HG03196 (cell line): ENCODE measurements around the gene PIBF1.
"Not testable (repeated sequence)": the region's sequence is repeated elsewhere in the genome, so short reads cannot be mapped to it uniquely, and the experiment has no call there.

Experiments used
- ATAC-seq: cut with Tn5 transposase; IDR thresholded peaks from one replicate; pipeline ENCODE4 v1.9.1; 2021; ENCODE audit not compliant: unreplicated experiment

Gene PIBF1

DNA sequence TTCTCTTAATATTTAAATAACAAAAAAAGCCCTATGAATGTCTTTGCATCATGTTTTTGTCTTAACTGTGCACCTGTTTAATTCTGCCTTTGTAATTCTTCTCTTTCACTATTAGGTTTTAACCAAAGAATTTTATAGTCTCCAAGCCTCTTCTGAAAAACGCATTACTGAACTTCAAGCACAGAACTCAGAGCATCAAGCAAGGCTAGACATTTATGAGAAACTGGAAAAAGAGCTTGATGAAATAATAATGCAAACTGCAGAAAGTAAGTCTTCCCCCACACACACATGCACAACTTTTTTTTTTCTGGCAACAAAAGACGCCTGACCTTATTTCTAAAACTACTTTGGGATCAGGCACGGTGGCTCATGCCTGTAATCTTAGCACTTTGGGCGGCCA, 126.5 kb downstream of the PIBF1 start:
- no peak for ATAC-seq

DNA sequence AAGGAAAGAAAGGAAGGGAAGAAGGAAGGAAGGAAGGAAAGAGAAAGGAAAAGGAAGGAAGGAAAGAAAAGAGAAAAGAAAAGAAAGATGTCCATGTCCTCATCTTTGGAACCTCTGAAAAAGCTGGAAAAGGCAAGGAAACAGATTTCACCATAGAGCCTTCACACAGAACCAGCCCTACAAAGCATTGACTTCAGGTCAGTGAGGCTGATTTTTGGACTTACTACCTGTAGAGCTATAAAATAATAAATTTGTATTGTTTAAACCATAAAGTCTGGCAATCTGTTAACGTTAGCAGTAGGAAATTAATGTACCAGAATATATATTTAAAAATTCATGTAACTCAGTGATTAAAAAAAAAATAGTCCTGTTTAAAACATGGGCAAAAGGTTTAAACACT, 130.0 kb downstream of the PIBF1 start:
- ATAC-seq = no peak

DNA sequence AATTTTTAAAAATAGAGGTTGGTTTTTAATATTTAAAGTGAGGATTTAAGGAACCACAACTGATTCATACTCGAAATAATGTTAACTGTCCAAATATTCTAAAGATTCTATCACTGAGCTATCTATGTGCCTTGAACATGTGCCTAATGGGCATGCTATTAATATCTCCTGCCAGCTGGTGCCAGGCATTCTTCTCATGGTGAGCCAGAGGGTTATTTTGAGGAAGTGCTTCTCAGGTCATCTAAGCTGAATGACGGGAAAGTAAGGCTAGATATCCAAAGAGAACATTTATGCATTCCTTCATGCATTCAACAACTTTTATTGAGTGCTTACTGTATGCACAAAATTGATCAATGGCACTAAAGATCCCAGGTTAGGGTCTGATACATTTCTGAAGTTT, 138.2 kb downstream of the PIBF1 start:
- no peak for ATAC-seq

DNA sequence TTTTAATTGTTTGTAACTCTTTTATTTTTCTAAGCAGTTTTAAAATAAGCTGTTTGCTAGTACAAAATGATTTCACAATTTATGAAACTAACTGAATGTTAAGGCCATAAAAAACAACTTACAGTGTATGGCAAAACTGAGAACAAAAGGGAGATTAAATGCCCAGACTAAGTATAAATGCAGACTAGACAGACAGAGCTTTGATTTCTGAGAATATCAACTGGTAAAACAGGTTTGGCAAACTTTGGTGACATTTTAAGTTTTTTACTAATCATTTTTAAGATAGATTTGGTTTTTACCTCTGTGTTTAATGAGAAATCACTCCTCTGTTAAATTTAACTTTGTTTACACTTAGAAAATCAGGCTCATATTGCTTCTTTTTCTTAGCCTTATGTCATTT, 149.4 kb downstream of the PIBF1 start:
- no peak for ATAC-seq

DNA sequence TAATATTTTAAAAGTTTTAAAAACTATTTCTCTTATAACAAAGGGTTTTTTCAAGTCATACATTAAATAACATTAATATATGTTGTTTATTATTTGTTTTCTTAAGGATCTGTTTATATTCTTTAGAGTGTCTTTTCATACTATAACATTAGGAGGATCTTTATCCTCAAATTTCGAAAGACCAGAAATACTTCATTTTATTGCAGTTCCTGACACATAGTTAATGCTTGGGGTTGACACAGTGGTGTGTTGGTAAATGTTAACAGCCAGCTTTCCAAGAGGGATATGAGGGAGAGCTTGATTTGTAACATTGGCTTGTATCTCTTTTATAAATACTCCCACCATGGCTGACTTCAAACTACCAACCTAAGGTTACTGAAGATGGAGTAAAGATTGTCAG, 150.3 kb downstream of the PIBF1 start:
- no peak for ATAC-seq

DNA sequence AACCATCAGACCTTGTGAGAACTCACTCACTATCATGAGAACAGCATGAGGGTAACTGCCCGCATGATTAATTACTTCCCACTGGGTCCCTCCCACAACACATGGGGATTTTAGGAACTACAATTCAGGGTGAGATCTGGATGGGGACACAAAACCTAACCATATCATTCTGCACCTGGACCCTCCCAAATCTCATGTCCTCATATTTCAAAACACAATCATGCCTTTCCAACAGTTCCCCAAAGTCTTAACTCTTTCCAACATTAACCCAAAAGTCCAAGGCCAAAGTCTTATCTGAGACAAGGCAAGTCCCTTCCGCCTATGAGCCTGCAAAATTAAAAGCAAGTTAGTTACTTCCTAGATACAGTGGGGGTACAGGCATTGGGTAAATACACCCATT, 164.3 kb downstream of the PIBF1 start:
- not testable (repeated sequence) for ATAC-seq

DNA sequence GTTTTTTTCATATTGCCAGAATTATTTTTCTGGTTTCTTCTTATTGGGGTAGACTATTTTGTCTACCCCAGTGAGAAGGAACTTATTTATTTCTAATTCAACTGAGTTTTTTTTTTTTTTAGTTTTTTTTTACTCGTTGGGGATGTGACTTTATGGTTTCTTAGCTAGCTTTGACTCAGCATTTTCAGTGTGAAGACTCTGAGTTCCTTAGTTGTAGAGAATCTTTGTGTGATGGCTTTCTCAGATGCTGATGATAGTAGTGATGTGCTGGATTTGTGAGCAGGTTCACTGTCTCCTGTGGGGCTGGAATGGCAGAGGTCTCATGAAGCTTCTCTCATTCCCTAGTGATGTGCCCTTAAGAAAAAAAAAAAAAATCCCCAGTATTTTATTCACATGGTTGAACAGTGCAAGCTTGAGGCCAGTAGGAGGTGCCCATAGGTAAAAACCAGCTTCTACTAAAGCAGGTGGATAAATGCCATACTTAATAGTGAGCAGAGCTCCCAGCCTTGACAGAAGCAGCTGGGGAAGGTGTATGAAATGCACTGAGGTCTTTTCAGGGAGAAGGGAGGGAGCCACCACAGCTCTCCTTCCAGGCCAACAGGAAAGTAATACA, 170.7 kb downstream of the PIBF1 start:
- no peak for ATAC-seq

DNA sequence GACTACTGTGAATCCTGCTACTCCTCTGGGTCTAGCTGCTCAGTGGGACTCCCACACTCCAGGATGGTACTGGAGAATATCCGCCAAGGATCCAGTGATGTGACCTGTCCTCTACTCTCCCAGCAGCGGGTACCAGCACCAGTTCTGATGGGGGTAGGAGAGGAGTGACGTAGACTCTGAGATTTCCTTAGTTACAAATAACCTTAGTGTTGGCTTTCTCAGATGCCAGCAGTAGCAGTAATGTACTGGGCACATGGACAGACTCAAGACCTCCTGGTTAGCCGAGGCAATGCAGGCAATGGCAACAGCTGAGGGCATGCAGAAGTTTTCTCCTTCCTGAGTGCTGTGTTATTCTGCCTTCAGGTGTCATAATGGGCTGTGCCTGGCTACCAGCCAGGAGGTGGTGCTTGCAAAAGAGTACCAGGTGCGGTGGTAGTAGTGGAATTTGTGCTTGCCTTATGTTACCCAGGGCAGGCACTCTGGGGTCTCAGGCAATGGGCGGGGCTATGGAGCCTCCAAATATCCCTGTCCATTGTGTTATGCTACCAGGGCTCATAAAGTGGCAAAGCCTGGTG, 171.5 kb downstream of the PIBF1 start:
- no peak for ATAC-seq

DNA sequence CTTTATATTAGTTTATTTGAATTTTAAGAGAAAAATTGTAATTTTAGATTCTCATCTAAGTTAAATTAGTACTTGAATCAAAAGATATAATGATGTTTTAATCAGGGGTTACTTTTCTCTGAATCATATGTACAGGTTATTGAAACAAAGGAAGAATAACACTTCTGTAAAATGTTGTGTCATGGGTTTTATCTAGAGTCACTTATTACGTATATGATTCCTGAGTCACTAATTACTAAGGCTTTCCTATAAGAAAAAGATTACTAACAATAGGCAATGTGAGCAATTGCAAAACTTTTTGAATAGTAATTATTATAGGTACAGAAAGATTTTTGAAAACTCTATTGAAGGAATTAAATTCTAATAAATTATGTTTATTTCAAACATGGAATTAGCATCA, 177.7 kb downstream of the PIBF1 start:
- ATAC-seq = no peak

DNA sequence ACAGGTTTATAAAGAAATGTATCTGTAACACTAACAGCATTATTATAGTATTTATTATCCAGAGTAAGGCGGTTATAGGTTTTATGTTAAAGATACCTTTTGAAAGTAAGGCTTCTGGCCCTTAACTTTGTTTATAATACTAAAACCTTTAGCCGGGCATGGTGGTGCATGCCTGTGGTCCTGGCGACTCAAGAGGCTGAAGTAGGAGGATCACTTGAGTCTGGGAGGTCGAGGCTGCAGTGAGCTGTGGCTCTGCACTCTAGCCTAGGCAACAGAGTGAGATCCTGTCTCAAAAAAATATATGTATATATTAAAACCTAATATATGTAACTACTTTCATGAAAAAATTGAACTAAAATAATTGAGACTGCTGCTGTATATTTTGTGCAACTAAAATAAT, 178.2 kb downstream of the PIBF1 start:
- no peak for ATAC-seq

DNA sequence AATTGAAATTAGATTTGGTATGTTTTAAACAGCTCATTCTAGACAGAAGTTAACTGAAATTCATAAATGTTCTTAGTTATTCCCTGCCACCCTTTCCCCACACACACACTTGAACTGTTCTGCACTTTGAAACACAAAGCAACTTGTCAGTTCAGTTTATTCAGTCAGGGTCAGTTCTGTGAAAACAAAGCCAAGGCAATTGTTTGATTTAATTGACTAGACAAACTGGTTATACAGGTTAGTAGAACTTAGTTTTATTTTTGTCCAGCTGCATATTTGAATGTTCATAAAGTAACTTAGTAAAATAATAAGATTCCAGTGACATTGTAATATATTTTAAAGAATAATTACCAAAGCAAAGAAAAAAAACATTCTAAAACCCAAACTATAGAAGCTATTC, 178.6 kb downstream of the PIBF1 start:
- ATAC-seq = no peak

DNA sequence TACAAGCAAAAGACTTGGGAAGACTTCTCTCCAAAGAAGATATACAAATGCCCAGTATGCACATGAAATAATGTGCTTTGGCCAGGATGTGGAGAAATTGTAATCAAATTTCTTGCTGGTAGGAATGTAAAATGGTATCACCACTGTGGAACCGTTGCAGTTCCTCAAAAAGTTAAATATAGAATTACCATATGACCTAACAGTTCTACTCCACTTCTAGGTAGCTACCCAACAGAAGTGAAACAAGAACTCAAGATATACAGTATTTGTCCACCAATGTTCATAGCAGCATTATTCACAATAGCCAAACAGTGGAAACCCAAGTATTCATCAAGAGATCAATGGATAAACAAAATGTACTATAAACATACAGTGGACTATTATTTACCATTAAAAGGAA, 181.8 kb downstream of the PIBF1 start:
- no peak for ATAC-seq

DNA sequence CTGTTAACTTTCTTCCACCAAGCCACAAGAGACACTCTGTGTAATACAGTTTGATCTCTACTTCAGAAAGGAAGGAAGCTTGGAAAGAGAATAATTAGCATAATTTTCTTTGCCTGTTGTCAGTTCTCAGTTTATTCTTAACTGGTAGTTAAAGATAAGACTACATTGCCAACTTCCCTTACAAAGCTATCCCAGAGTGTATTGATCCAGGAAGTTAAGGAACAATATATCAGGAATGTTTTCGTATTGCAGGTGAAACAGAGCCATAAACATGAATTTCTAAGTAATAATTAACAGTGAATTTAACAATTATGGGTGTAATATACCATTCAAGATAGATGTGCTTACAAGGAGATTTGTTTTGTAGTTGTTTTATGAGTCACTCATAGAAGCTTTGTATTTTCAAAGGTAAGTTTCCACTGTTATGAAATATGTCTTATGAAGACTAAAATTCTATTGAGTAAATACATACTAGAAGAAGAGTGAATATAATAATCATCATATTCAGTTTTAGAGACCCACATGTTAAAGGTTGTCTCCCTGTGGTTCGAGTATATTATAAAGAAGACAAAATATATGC, 188.5 kb downstream of the PIBF1 start:
- ATAC-seq = no peak

DNA sequence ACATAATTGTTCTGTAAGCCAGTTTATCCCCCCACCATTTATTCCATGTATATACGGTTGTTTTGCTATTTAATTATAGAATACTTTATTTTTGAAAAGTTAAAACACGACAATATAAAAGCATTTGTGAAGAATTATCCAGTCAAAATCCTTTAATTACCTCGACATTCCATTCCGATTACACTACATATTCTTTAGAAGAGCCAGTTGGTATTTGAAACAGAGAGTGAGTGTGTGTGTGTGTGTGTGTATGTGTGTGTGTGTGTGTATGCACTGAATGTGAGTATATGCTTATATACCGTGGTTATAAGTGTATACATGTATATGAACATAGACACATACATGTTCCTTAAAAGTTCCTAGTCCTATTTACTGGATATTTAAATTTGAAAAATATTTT, 189.0 kb downstream of the PIBF1 start:
- ATAC-seq = no peak

DNA sequence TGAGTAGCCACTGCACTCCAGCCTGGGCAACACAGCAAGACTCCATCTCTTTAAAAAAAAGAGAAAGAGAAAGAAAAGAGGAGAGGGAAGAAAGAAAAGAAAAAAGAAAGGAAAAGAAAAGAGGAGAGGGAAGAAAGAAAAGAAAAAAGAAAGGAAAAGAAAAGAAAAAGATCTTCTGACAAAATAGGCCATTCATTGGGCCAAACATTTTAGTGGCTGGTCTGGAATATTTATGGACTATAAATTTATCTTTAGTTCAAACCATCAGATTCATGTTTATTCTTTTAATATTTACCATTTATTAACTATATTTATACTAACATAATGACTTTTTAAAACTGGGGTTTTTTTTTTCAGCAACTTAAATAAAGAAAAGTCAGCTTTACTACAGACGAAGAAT, 191.3 kb downstream of the PIBF1 start:
- ATAC-seq = no peak

DNA sequence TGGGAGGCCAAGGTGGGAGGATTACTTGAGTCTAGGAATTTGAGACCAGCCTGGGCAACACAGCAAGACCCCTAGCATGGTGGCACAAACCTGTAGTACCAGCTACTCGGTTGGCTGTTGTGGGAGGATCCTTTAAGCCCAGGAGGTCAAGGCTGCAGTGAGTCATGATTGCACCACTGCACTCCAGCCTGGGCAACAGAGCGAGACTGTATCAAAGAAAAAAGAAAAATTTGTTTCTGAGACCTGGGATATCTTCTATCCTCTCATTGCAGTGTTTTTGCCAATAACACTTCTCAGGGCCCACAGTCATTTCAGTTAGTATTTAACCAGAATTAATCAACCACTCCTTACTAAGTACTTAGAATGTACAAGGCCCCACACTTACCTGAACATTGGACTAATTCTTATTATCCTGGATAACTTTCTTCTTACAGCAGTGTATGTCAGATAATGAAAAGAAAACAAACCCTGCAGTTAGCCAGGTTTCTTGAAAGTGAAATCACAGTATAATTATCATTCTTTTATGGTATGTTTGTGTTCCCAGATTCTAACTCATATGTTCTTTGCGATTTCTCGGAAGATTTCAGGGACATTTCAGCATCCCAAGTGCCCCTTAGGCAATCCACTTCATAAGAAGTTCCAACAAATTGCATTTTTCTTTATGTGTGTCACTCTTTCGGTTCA, 201.3 kb downstream of the PIBF1 start:
- ATAC-seq = no peak

DNA sequence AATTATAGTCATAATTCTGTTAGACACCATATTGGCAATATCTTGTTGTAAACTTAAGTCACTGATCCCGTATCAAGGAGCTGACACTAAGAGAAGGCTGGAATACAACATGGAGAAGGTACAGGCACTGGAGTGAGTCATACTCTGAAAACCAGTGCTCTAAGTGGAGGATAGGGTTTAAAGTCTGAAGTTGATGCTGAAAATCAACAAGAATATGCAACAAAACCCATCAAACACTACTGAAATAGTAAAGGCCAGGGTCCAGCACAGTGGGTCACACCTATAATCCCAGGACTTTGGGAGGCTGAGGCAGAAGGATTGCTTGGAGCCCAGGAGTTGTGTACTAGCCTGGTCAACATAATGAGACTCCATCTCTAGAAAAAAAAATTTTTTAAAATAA, 203.7 kb downstream of the PIBF1 start:
- ATAC-seq = no peak

DNA sequence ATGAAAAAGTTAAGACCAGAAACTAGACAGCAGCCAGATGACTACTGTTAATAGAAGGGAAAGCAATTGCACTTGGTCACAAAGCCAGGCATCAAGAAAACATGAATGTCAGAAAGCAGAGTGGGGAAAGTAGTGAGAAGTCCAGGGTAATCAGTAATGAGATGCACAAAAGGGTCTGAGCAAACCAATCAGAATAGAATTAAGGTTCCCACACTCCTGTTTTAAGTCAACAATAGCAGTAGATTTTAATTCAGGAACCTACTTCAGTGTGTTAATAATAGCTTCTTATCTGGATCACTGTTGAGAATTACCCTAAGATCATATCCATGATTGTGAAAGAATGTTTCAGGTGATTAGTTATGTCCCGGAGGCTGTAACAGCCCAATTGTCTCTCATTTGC, 204.3 kb downstream of the PIBF1 start:
- no peak for ATAC-seq

DNA sequence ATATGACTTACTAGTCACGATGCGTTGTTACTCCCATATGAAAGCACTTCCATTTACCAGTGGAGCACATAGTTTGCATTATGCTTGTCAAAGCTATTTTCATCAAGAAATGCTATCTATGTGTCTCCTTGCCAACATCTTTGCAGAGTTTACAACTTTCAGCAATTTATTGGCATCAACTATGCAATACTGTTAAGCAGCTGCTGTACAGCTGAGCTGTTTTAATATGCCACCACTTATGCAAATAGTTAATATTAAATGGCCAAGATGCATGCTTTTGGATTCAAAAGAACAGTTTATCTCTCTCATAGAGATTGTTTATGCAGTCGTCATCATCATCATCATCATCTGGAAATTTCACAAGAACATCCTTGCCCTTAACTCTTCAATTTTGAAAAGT, 209.0 kb downstream of the PIBF1 start:
- ATAC-seq = no peak

DNA sequence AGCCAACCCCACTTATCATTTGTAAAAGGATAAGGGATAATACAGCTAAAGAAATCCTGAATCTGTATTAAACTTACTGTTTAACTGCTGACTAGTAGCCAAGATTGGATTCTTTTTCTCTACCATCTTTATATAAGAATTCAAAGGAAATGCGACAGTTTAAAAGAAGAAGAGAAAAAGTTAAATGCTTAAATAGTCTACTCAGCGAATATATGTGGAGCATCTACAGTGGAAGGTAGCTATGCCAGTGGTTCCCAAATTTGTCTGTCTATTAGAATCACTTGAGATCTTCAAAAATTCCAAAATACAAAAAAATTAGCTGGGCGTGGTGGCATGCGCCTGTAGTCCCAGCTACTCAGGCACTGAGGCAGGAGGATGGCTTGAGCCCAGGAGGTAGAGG, 216.1 kb downstream of the PIBF1 start:
- ATAC-seq = no peak

DNA sequence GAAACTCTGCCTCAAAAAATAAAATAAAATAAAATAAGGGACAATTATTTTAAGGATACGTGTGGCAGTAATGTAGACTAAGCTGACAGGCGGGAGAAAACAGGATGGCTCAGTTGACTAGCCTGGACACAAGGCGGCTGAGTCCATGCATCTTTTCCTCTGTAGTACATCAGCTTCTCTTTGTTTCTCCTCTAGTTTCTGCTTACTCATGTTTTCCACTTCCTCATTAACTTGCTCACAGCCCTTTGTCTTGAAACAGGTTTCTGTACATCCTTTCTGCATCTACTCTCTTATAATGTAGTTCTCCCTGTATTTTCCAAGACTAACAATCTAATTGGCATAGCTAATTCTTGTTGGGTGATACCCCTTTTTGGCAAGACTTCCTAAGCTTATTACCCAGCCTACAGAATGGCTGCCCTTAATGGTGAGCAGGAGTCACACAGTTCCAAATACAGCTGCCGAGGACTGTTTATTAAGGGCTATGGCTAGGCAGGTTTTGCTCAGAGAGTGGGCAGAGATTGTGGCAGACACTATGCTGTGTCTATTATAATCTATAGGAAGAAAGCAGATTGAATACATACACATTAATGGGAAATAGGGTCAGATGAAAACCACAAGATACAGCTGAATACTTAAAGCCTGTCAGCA, 218.2 kb downstream of the PIBF1 start:
- ATAC-seq = peak; percentile 56

DNA sequence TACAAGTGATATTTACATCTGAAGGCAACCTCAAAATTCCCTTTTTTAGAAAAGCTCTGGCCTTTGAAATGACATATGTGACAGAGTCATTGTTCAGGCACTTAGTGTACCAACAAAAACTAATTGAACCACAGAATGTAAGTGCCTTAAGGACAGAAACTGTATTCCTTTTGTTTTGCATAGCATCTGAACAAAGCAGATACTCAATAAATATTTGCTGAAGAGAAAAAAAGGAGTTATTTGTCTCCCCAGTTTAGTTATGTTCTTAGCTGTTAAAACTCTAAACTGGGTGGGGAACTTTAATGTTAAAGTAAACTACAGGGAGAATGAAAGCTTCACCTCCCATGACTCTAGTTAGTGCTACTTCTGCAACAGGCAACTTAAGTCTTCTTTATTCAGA, 220.0 kb downstream of the PIBF1 start:
- ATAC-seq = no peak
